Fibroblast of the aortic adventitia (primary cell): ENCODE measurements around the gene SRGAP3. TPM values are rescaled to one million over a fixed set of nuclear protein-coding genes. Genes with fewer than 3 reads are reported as not detected.

Source experiments
- DNase-seq: peaks from one replicate; pipeline ENCODE4 v3.0.0-alpha.2; 2010; ENCODE audit warnings: low read depth
- H3K4me3 ChIP-seq: 2 replicates; pipeline ENCODE4 v1.5.1; 2011; ENCODE audit warnings: low read depth, mild to moderate bottlenecking, control low read depth, low read length, moderate library complexity
- CTCF ChIP-seq: IDR thresholded peaks from 2 replicates; pipeline ENCODE4 v1.5.1; 2011; ENCODE audit warnings: mild to moderate bottlenecking, low read length, control low read depth, inconsistent platforms; ENCODE audit not compliant: insufficient read depth
- total RNA-seq: library from RNA; depleted of rRNA; stranded (reverse); fragments of >200 nt; gene quantifications from 2 replicates; pipeline ENCODE4 v1.2.3, GENCODE V29; 2012; ENCODE audit warnings: low replicate concordance

SRGAP3 gene
- total RNA-seq, 1 donor, result 4.6 TPM

- no peak for DNase-seq
- no peak for TF ChIP-seq CTCF
Measured at GRCh38 chr3:8985876-8986275, 263.6 kb downstream of the SRGAP3 start.

GRCh38 chr3:8985411-8985831 lies 264.0 kb downstream of the SRGAP3 start:
- no peak overlapping the region for H3K4me3 ChIP-seq
- no peak for TF ChIP-seq CTCF
- DNase-seq, result no peak

More at GRCh38 chr3:8985876-8986275, 263.6 kb downstream of the SRGAP3 start:
- H3K4me3 ChIP-seq, result no peak overlapping the region

GRCh38 chr3:8984526-8984925 lies 264.9 kb downstream of the SRGAP3 start:
- DNase-seq, result no peak
- no peak for TF ChIP-seq CTCF
- no peak overlapping the region for H3K4me3 ChIP-seq

GRCh38 chr3:8984081-8984480 lies 265.4 kb downstream of the SRGAP3 start:
- H3K4me3 ChIP-seq, result no peak overlapping the region
- TF ChIP-seq CTCF, result no peak
- no peak for DNase-seq

- TF ChIP-seq CTCF, result no peak
- no peak for DNase-seq
- H3K4me3 ChIP-seq, result no peak overlapping the region
Measured at GRCh38 chr3:8983591-8983990, 265.9 kb downstream of the SRGAP3 start.

GRCh38 chr3:8983026-8983425 lies 266.4 kb downstream of the SRGAP3 start:
- TF ChIP-seq CTCF, result no peak
- DNase-seq, result no peak
- H3K4me3 ChIP-seq, result no peak overlapping the region

- DNase-seq, result no peak
- no peak for TF ChIP-seq CTCF
- H3K4me3 ChIP-seq, result no peak overlapping the region
Measured at GRCh38 chr3:8982509-8982908, 266.9 kb downstream of the SRGAP3 start.
